ENCODE data around the gene PAK5. TPM values are rescaled to one million over a fixed set of nuclear protein-coding genes. Genes with fewer than 3 reads are reported as not detected.

The PAK5 gene
- total and polyA plus RNA-seq, 4 donors, result 0.02 to 0.17 (median 0.04) TPM; not detected in 1

GRCh38 chr20:9627219-9627618, 211.7 kb downstream of the PAK5 start:
- H3K9me3 ChIP-seq (ENCODE audit: control insufficient read depth in 4 of 4, low read length in 3 of 4), result no peaks in the 10 kb centered on the region
- H3K4me3 ChIP-seq (ENCODE audit: low read depth in 1 of 3, low read length in 3 of 3), result no peak overlapping the region
- H3K36me3 ChIP-seq (ENCODE audit: control insufficient read depth in 4 of 4, insufficient read depth in 3 of 4, low read depth in 1 of 4, low read length in 3 of 4), result no peaks in the 10 kb centered on the region
- WGBS, result 84% methylated on average over 3 of the region's 3 CpGs
- peaks cover 0 to 7% (median 2%) of the 10 kb centered on the region in 4 donors for H3K27me3 ChIP-seq (ENCODE audit: control insufficient read depth in 4 of 4, insufficient read depth in 4 of 4, low read length in 3 of 4)
- no peak for TF ChIP-seq CTCF (IDR thresholded peaks at IDR 0.05; ENCODE audit: low read depth, low read length, missing input control)
- no peak for TF ChIP-seq SP1 (IDR thresholded peaks at IDR 0.05)
- TF ChIP-seq HNF4G (IDR thresholded peaks at IDR 0.05), result no peak
- TF ChIP-seq EGR1 (IDR thresholded peaks at IDR 0.05; ENCODE audit: low read depth in 2 of 2), result no peak
- no peak for TF ChIP-seq YY1 (IDR thresholded peaks at IDR 0.05)
- no peak for DNase-seq (ENCODE audit: low spot score)
- H3K4me1 ChIP-seq (ENCODE audit: control insufficient read depth in 4 of 4, insufficient read depth in 4 of 4, low read length in 3 of 4), result no peaks in the 10 kb centered on the region
- no peak overlapping the region for H3K27ac ChIP-seq (ENCODE audit: low read depth in 1 of 2, low read length in 2 of 2)
- no peak overlapping the region for H3K9ac ChIP-seq (ENCODE audit: low read depth in 1 of 2, low read length in 2 of 2)

- no peaks in the 10 kb centered on the region for H3K4me1 ChIP-seq (ENCODE audit: control insufficient read depth in 4 of 4, insufficient read depth in 4 of 4, low read length in 3 of 4)
- 74% methylated on average over 3 of the region's 3 CpGs for WGBS
- no peak for DNase-seq (ENCODE audit: low spot score)
- no peaks in the 10 kb centered on the region for H3K9me3 ChIP-seq (ENCODE audit: control insufficient read depth in 4 of 4, low read length in 3 of 4)
- no peak for TF ChIP-seq ZBTB33 (IDR thresholded peaks at IDR 0.05)
- no peak for TF ChIP-seq REST (IDR thresholded peaks at IDR 0.05)
- TF ChIP-seq MAX (IDR thresholded peaks at IDR 0.05), result no peak
- no peak for TF ChIP-seq GABPA (IDR thresholded peaks at IDR 0.05 in 1 of 2, conservative IDR thresholded peaks at IDR 0.05 in 1 of 2)
- no peak for TF ChIP-seq CTCF (IDR thresholded peaks at IDR 0.05; ENCODE audit: low read depth, low read length, missing input control)
- no peak for TF ChIP-seq FOXA1 (IDR thresholded peaks at IDR 0.05)
- no peak for TF ChIP-seq RXRA (IDR thresholded peaks at IDR 0.05)
- TF ChIP-seq YY1 (IDR thresholded peaks at IDR 0.05), result no peak
- no peak for TF ChIP-seq SP1 (IDR thresholded peaks at IDR 0.05)
- TF ChIP-seq NR2F2 (IDR thresholded peaks at IDR 0.05), result no peak
- no peak for TF ChIP-seq EGR1 (IDR thresholded peaks at IDR 0.05; ENCODE audit: low read depth in 2 of 2)
- TF ChIP-seq HNF4A (conservative IDR thresholded peaks at IDR 0.05), result no peak
- no peak for TF ChIP-seq JUND (IDR thresholded peaks at IDR 0.05)
- no peak for TF ChIP-seq HNF4G (IDR thresholded peaks at IDR 0.05)
- TF ChIP-seq ATF3 (IDR thresholded peaks at IDR 0.05), result no peak
- no peak for TF ChIP-seq TAF1 (conservative IDR thresholded peaks at IDR 0.05)
- TF ChIP-seq RAD21 (IDR thresholded peaks at IDR 0.05), result no peak
- no peak for TF ChIP-seq FOXA2 (IDR thresholded peaks at IDR 0.05)
- no peak overlapping the region for H3K4me3 ChIP-seq (ENCODE audit: low read depth in 1 of 3, low read length in 3 of 3)
- no peaks in the 10 kb centered on the region for H3K36me3 ChIP-seq (ENCODE audit: control insufficient read depth in 4 of 4, insufficient read depth in 3 of 4, low read depth in 1 of 4, low read length in 3 of 4)
- H3K9ac ChIP-seq (ENCODE audit: low read depth in 1 of 2, low read length in 2 of 2), result no peak overlapping the region
- H3K27me3 ChIP-seq (ENCODE audit: control insufficient read depth in 4 of 4, insufficient read depth in 4 of 4, low read length in 3 of 4), result peaks cover 0 to 7% (median 2%) of the 10 kb centered on the region in 4 donors
- no peak overlapping the region for H3K27ac ChIP-seq (ENCODE audit: low read depth in 1 of 2, low read length in 2 of 2)
Observed at GRCh38 chr20:9626357-9626756, 212.5 kb downstream of the PAK5 start.
